VCaP (cell line): ENCODE results near the gene MKRN2OS.

Experiments used
- H3K27ac ChIP-seq: fragments of 450-650 bp; 2 replicates; pipeline ENCODE4 v1.5.1; 2017
- CTCF ChIP-seq: fragments of 450-650 bp; conservative IDR thresholded peaks from 2 replicates; pipeline ENCODE4 v1.5.1; 2017; ENCODE audit warnings: mild to moderate bottlenecking, moderate library complexity

MKRN2OS gene

GRCh38 chr3:12585970-12586369, 40.7 kb upstream of the MKRN2OS start:
- H3K27ac ChIP-seq: no peak overlapping the region
- TF ChIP-seq CTCF: no peak

- TF ChIP-seq CTCF: no peak
- no peak overlapping the region for H3K27ac ChIP-seq
Observed at GRCh38 chr3:12585181-12585580, 39.9 kb upstream of the MKRN2OS start.

GRCh38 chr3:12584083-12584482, 38.8 kb upstream of the MKRN2OS start:
- no peak overlapping the region for H3K27ac ChIP-seq
- no peak for TF ChIP-seq CTCF

GRCh38 chr3:12583280-12583679, 38.0 kb upstream of the MKRN2OS start:
- no peak overlapping the region for H3K27ac ChIP-seq
- no peak for TF ChIP-seq CTCF

- H3K27ac ChIP-seq: no peak overlapping the region
- TF ChIP-seq CTCF: no peak
Observed at GRCh38 chr3:12582730-12583129, 37.4 kb upstream of the MKRN2OS start.

GRCh38 chr3:12579905-12580304, 34.6 kb upstream of the MKRN2OS start:
- TF ChIP-seq CTCF: no peak
- no peak overlapping the region for H3K27ac ChIP-seq

GRCh38 chr3:12579456-12579855, 34.2 kb upstream of the MKRN2OS start:
- TF ChIP-seq CTCF: no peak
- no peak overlapping the region for H3K27ac ChIP-seq

GRCh38 chr3:12578742-12579141, 33.4 kb upstream of the MKRN2OS start:
- no peak overlapping the region for H3K27ac ChIP-seq
- TF ChIP-seq CTCF: peak; percentile 41
